Stomach (tissue), 4 donors: Measurements from ENCODE around the gene SERPINA4.

Experiments
- EP300 ChIP-seq: sonication (generic); formaldehyde crosslinking; IDR thresholded peaks from one replicate; pipeline ENCODE4 v1.6.1; 2017; ENCODE audit warnings: antibody characterized with exemption
- POLR2A ChIP-seq, 4 donors: fragments of 450-650 bp; IDR thresholded peaks; one replicate each; pipeline ENCODE4 v1.6.1; 2016; ENCODE audit warnings: antibody characterized with exemption in 4 of 4, control low read depth in 2 of 4, mild to moderate bottlenecking in 1 of 4, moderate library complexity in 1 of 4
- TF ChIP-seq, protein P1 (sequence below), 7 experiments: fragments of 450-650 bp in 4 of 7; fragments of 200-600 bp in 3 of 7; sonication (generic) in 3 of 7; IDR thresholded peaks; one replicate each; pipeline ENCODE4 v1.5.1; 2016 to 2019; ENCODE audit warnings: antibody characterized with exemption in 7 of 7, control low read depth in 2 of 7, mild to moderate bottlenecking in 1 of 7

DNA sequence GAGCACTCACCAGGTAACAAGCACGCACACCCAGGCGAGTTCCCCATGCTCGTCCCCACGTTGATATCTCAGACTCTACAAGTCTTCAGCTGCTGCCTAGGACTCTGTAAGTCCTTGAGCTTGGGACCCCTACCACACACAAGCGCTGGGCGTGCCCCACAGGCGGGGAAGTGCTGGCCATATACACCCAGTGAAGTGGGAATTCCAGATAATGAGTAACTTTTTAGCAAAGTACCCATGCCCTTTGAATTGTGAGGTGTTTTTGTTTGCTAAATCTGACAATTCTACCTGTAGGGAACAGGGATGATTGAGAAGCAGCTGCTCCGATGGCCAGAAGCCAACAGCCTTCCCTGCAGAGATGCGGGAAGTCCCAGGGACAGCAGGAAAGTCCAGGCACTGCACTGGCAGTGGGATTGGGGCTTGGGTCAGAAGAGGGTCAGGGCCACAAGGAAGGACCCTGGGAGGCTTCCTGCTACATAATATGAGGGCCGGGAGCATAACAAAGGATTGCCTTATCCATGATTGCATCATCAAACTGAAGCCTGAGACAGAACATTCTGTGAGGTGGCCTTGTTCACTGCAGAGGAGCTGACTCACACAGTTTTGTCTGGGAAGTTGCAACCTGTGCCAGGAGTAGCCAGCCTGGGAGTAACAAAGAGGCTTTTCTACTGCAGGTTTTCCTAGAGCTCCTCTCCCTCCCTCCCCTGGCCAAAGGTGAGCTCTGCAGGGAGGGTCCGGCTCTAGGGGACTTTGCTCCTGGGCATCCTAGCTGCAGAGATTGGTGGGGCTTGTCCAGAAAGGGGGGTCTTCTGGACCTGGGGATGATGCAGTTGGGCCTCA lies 37.8 kb downstream of the SERPINA4 start:
- TF ChIP-seq POLR2A (IDR thresholded peaks at IDR 0.05) (no peak), EP300 (peak; percentile 84)
- TF ChIP-seq, protein P1, sequence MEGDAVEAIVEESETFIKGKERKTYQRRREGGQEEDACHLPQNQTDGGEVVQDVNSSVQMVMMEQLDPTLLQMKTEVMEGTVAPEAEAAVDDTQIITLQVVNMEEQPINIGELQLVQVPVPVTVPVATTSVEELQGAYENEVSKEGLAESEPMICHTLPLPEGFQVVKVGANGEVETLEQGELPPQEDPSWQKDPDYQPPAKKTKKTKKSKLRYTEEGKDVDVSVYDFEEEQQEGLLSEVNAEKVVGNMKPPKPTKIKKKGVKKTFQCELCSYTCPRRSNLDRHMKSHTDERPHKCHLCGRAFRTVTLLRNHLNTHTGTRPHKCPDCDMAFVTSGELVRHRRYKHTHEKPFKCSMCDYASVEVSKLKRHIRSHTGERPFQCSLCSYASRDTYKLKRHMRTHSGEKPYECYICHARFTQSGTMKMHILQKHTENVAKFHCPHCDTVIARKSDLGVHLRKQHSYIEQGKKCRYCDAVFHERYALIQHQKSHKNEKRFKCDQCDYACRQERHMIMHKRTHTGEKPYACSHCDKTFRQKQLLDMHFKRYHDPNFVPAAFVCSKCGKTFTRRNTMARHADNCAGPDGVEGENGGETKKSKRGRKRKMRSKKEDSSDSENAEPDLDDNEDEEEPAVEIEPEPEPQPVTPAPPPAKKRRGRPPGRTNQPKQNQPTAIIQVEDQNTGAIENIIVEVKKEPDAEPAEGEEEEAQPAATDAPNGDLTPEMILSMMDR (IDR thresholded peaks at IDR 0.05) = peak in 1 of 7 experiments; percentile 21
